ENCODE results near the gene HMCN2. TPM values are rescaled to one million over a fixed set of nuclear protein-coding genes. Genes with fewer than 3 reads are reported as not detected.

HMCN2 gene
- total RNA-seq, 6 experiments from 2014 or later: 0.31 to 2.0 (median 1.1) TPM

DNA sequence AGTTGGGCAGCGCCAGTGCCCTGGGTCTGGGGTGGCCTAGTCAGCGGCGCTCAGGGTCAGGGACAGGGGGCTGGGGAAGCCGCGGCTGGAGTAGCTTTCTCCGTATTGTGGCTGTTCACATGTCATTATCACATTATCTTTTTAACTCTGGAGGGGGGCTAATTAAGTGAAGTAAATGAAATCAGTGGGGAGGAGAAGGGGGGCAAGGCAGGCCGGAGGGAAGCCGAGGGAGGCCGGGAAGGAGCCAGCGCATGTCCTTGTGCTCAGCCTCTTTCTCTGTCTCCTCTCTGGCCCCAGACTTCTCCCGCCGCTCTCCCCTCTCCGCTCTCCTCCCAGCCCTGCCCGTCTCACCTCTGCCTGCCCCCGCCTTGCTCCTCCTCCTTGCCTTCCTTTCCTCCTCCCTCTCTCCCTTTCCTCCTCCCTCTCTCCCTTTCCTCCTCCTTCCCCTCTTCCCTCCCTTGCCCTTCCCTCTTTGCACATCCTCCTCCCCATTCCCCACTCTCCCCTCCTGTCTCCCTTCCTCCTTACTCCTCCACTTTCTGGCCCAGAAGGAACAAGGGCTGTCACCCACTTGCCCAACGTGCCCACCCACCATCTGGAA lies 217.9 kb downstream of the HMCN2 start:
- intact Hi-C loops (cut with DNase I): no loop called here
- ATAC-seq (peak in 2 of 4 donors; percentile 1 to 5), DNase-seq (no peak)
- Histone ChIP-seq H3K9me3 (no peaks in the 10 kb centered on the region), H3K36me3 (peaks cover 0 to 86% (median 15%) of the 10 kb centered on the region in 4 donors), H3K4me1 (no peaks in the 10 kb centered on the region), H3K27me3 (no peaks in the 10 kb centered on the region), H3K4me3 (no peak overlapping the region), H3K27ac (no peak overlapping the region)
- TF ChIP-seq POLR2A (IDR thresholded peaks at IDR 0.05) (no peak), CTCF (IDR thresholded peaks at IDR 0.05) (no peak)
- 44% methylated on average over 12 of the region's 16 CpGs for whole genome bisulfite sequencing (ENCODE audit: insufficient coverage, low coverage, low lambda C conversion rate, missing lambda C conversion rate)

Small RNA genes within 50 kb of the gene (small RNA-seq; reads per million reads assigned to genes)
- 0 reads per million in 2 experiments for gene RN7SL665P

Other genes with a start within 250 kb of the HMCN2 start
- gene FNBP1, start 222.6 kb upstream of the HMCN2 start, total RNA-seq: 10 to 100 TPM; 11.7 to 27.1 (median 15.9) TPM
- gene GPR107, start 211.9 kb upstream of the HMCN2 start, total RNA-seq: 10 to 100 TPM; 12.6 to 18.2 (median 14.5) TPM
- 1 to 10 TPM; 1.6 to 3.3 (median 2.8) TPM for gene NCS1, start 93.4 kb upstream of the HMCN2 start, total RNA-seq
- gene ASS1, start 179.2 kb downstream of the HMCN2 start, total RNA-seq: 1,000 to 10,000 TPM in 3 of 6 experiments, 100 to 1,000 TPM in 3; 437 to 1,278 (median 1,014) TPM

All from right lobe of liver (tissue), 6 donors.